ENCODE results near the gene ZCCHC14.
"Not testable (repeated sequence)": the region's sequence is repeated elsewhere in the genome, so short reads cannot be mapped to it uniquely, and the experiment has no call there.

Gene ZCCHC14

GRCh38 chr16:87484487-87485331 is 8.1 kb downstream of the ZCCHC14 start:
- H3K36me3 ChIP-seq (ENCODE audit: control insufficient read depth, insufficient read depth, low read length, severe bottlenecking), result peaks cover under 1% of the 10 kb centered on the region
- no peak for DNase-seq (ENCODE audit: low read depth)
- H3K27me3 ChIP-seq (replicated peaks; ENCODE audit: control insufficient read depth, insufficient read depth, low read length), result no peaks in the 10 kb centered on the region
- peaks cover 66% of the 10 kb centered on the region for H3K4me1 ChIP-seq (ENCODE audit: control insufficient read depth, insufficient read depth, low read length)
- no peaks in the 10 kb centered on the region for H3K9me3 ChIP-seq (ENCODE audit: control insufficient read depth, low read length)
- no peak overlapping the region for H3K4me3 ChIP-seq (ENCODE audit: low read length)
- no peak overlapping the region for H3K9ac ChIP-seq (ENCODE audit: low read length)

GRCh38 chr16:87483481-87483880 is 9.3 kb downstream of the ZCCHC14 start:
- Histone ChIP-seq H3K9me3 (ENCODE audit: control insufficient read depth, low read length) (no peaks in the 10 kb centered on the region), H3K36me3 (ENCODE audit: control insufficient read depth, insufficient read depth, low read length, severe bottlenecking) (peaks cover 3% of the 10 kb centered on the region), H3K4me1 (ENCODE audit: control insufficient read depth, insufficient read depth, low read length) (peaks cover 55% of the 10 kb centered on the region), H3K27me3 (replicated peaks; ENCODE audit: control insufficient read depth, insufficient read depth, low read length) (no peaks in the 10 kb centered on the region), H3K9ac (ENCODE audit: low read length) (no peak overlapping the region), H3K4me3 (ENCODE audit: low read length) (no peak overlapping the region)
- DNase-seq (ENCODE audit: low read depth), result no peak

- Histone ChIP-seq H3K4me1 (ENCODE audit: control insufficient read depth, insufficient read depth, low read length) (peaks cover 47% of the 10 kb centered on the region), H3K9ac (ENCODE audit: low read length) (peak overlapping the region; percentile 62), H3K4me3 (ENCODE audit: low read length) (peak overlapping the region; percentile 45)
- not testable (repeated sequence) for H3K36me3 ChIP-seq (ENCODE audit: control insufficient read depth, insufficient read depth, low read length, severe bottlenecking); H3K27me3 ChIP-seq (replicated peaks; ENCODE audit: control insufficient read depth, insufficient read depth, low read length); H3K9me3 ChIP-seq (ENCODE audit: control insufficient read depth, low read length); DNase-seq (ENCODE audit: low read depth)
Observed at GRCh38 chr16:87482670-87483069, 10.2 kb downstream of the ZCCHC14 start.

- H3K9ac ChIP-seq (ENCODE audit: low read length), result peak overlapping the region; percentile 62
- H3K9me3 ChIP-seq (ENCODE audit: control insufficient read depth, low read length), result no peaks in the 10 kb centered on the region
- peaks cover 3% of the 10 kb centered on the region for H3K36me3 ChIP-seq (ENCODE audit: control insufficient read depth, insufficient read depth, low read length, severe bottlenecking)
- peak overlapping the region; percentile 45 for H3K4me3 ChIP-seq (ENCODE audit: low read length)
- no peak for DNase-seq (ENCODE audit: low read depth)
- peaks cover 43% of the 10 kb centered on the region for H3K4me1 ChIP-seq (ENCODE audit: control insufficient read depth, insufficient read depth, low read length)
- H3K27me3 ChIP-seq (replicated peaks; ENCODE audit: control insufficient read depth, insufficient read depth, low read length), result no peaks in the 10 kb centered on the region
Observed at GRCh38 chr16:87482266-87482665, 10.6 kb downstream of the ZCCHC14 start.

- H3K4me3 ChIP-seq (ENCODE audit: low read length), result peak overlapping the region; percentile 45
- H3K27me3 ChIP-seq (replicated peaks; ENCODE audit: control insufficient read depth, insufficient read depth, low read length); DNase-seq (ENCODE audit: low read depth); H3K9me3 ChIP-seq (ENCODE audit: control insufficient read depth, low read length); H3K9ac ChIP-seq (ENCODE audit: low read length); H3K36me3 ChIP-seq (ENCODE audit: control insufficient read depth, insufficient read depth, low read length, severe bottlenecking): not testable (repeated sequence)
- H3K4me1 ChIP-seq (ENCODE audit: control insufficient read depth, insufficient read depth, low read length), result peaks cover 38% of the 10 kb centered on the region
Observed at GRCh38 chr16:87481711-87482110, 11.1 kb downstream of the ZCCHC14 start.

- DNase-seq (ENCODE audit: low read depth); H3K9ac ChIP-seq (ENCODE audit: low read length); H3K27me3 ChIP-seq (replicated peaks; ENCODE audit: control insufficient read depth, insufficient read depth, low read length); H3K36me3 ChIP-seq (ENCODE audit: control insufficient read depth, insufficient read depth, low read length, severe bottlenecking); H3K9me3 ChIP-seq (ENCODE audit: control insufficient read depth, low read length); H3K4me3 ChIP-seq (ENCODE audit: low read length): not testable (repeated sequence)
- peaks cover 21% of the 10 kb centered on the region for H3K4me1 ChIP-seq (ENCODE audit: control insufficient read depth, insufficient read depth, low read length)
Observed at GRCh38 chr16:87477209-87477981, 15.4 kb downstream of the ZCCHC14 start.

GRCh38 chr16:87474566-87474996 is 18.2 kb downstream of the ZCCHC14 start:
- no peak for DNase-seq (ENCODE audit: low read depth)
- Histone ChIP-seq H3K9me3 (ENCODE audit: control insufficient read depth, low read length) (no peaks in the 10 kb centered on the region), H3K4me1 (ENCODE audit: control insufficient read depth, insufficient read depth, low read length) (peaks cover 38% of the 10 kb centered on the region), H3K4me3 (ENCODE audit: low read length) (no peak overlapping the region), H3K36me3 (ENCODE audit: control insufficient read depth, insufficient read depth, low read length, severe bottlenecking) (peaks cover under 1% of the 10 kb centered on the region), H3K9ac (ENCODE audit: low read length) (no peak overlapping the region), H3K27me3 (replicated peaks; ENCODE audit: control insufficient read depth, insufficient read depth, low read length) (no peaks in the 10 kb centered on the region)

- no peaks in the 10 kb centered on the region for H3K9me3 ChIP-seq (ENCODE audit: control insufficient read depth, low read length)
- H3K27me3 ChIP-seq (replicated peaks; ENCODE audit: control insufficient read depth, insufficient read depth, low read length), result no peaks in the 10 kb centered on the region
- no peak overlapping the region for H3K4me3 ChIP-seq (ENCODE audit: low read length)
- H3K4me1 ChIP-seq (ENCODE audit: control insufficient read depth, insufficient read depth, low read length), result peaks cover 40% of the 10 kb centered on the region
- no peak for DNase-seq (ENCODE audit: low read depth)
- H3K9ac ChIP-seq (ENCODE audit: low read length), result no peak overlapping the region
- H3K36me3 ChIP-seq (ENCODE audit: control insufficient read depth, insufficient read depth, low read length, severe bottlenecking), result no peaks in the 10 kb centered on the region
Observed at GRCh38 chr16:87474017-87474416, 18.8 kb downstream of the ZCCHC14 start.

GRCh38 chr16:87472935-87473334 is 19.9 kb downstream of the ZCCHC14 start:
- H3K27me3 ChIP-seq (replicated peaks; ENCODE audit: control insufficient read depth, insufficient read depth, low read length), result no peaks in the 10 kb centered on the region
- H3K4me3 ChIP-seq (ENCODE audit: low read length), result no peak overlapping the region
- DNase-seq (ENCODE audit: low read depth), result no peak
- H3K9ac ChIP-seq (ENCODE audit: low read length), result no peak overlapping the region
- peaks cover 40% of the 10 kb centered on the region for H3K4me1 ChIP-seq (ENCODE audit: control insufficient read depth, insufficient read depth, low read length)
- no peaks in the 10 kb centered on the region for H3K36me3 ChIP-seq (ENCODE audit: control insufficient read depth, insufficient read depth, low read length, severe bottlenecking)
- no peaks in the 10 kb centered on the region for H3K9me3 ChIP-seq (ENCODE audit: control insufficient read depth, low read length)

- Histone ChIP-seq H3K9ac (ENCODE audit: low read length) (no peak overlapping the region), H3K9me3 (ENCODE audit: control insufficient read depth, low read length) (no peaks in the 10 kb centered on the region)
- no peak for DNase-seq (ENCODE audit: low read depth)
Observed at GRCh38 chr16:87472142-87472778, 20.6 kb downstream of the ZCCHC14 start.

More at GRCh38 chr16:87472142-87472778, 20.6 kb downstream of the ZCCHC14 start:
- Histone ChIP-seq H3K4me1 (ENCODE audit: control insufficient read depth, insufficient read depth, low read length) (peaks cover 42% of the 10 kb centered on the region), H3K36me3 (ENCODE audit: control insufficient read depth, insufficient read depth, low read length, severe bottlenecking) (no peaks in the 10 kb centered on the region), H3K27me3 (replicated peaks; ENCODE audit: control insufficient read depth, insufficient read depth, low read length) (no peaks in the 10 kb centered on the region), H3K4me3 (ENCODE audit: low read length) (no peak overlapping the region)

Measured in adipocyte (in vitro differentiated cells).